ENCODE data around the gene CD70. TPM values are rescaled to one million over a fixed set of nuclear protein-coding genes. Genes with fewer than 3 reads are reported as not detected.

The CD70 gene
- total RNA-seq, 6 experiments from 2014 or later: not detected

DNA sequence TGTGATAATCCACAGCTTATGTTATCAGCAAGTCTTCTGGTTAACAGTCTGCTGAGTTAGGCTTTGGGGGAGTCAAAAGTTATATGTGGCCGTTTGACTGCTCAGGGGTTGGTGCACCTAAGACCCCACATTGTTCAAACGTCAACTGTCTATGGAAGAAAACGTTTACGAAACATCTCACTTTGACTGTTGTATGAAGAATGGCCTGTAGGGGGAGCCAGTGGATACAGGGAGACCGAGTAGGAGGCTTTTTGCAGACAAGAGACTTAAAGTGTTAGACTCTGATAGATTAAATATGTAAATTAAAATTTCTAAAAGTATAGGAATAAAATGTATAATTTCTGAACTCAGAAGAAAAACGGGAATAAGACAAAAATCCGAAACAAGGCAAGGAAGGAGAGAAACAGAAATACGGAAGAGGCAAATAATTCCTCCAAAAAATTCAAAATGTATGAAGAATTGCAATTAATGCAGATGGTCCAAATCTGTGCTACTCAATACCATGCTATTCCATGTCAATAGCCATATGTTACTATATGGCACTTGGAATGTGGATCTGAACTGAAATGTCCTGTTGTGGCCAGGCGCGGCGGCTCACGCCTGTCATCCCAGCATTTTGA is 41.2 kb upstream of the CD70 start:
- no peak overlapping the region for H3K4me3 ChIP-seq
- intact Hi-C loops (cut with DNase I): loop anchor here (10.0 kb wide), 1 partner anchor 233 kb away; no protein-coding TSS in a partner anchor
- no peaks in the 10 kb centered on the region for H3K27me3 ChIP-seq
- no peak for TF ChIP-seq POLR2A (IDR thresholded peaks at IDR 0.05)
- TF ChIP-seq, protein P1, sequence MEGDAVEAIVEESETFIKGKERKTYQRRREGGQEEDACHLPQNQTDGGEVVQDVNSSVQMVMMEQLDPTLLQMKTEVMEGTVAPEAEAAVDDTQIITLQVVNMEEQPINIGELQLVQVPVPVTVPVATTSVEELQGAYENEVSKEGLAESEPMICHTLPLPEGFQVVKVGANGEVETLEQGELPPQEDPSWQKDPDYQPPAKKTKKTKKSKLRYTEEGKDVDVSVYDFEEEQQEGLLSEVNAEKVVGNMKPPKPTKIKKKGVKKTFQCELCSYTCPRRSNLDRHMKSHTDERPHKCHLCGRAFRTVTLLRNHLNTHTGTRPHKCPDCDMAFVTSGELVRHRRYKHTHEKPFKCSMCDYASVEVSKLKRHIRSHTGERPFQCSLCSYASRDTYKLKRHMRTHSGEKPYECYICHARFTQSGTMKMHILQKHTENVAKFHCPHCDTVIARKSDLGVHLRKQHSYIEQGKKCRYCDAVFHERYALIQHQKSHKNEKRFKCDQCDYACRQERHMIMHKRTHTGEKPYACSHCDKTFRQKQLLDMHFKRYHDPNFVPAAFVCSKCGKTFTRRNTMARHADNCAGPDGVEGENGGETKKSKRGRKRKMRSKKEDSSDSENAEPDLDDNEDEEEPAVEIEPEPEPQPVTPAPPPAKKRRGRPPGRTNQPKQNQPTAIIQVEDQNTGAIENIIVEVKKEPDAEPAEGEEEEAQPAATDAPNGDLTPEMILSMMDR (IDR thresholded peaks at IDR 0.05): peak; percentile 80 to 87 (median 86)
- 30% methylated on average over 11 of the region's 12 CpGs for WGBS (ENCODE audit: insufficient coverage, low coverage, low lambda C conversion rate, missing lambda C conversion rate)
- ATAC-seq: peak; percentile 79 to 91 (median 85)
- peak in 1 of 3 donors; percentile 72 for DNase-seq
- no peaks in the 10 kb centered on the region for H3K36me3 ChIP-seq
- no peaks in the 10 kb centered on the region for H3K4me1 ChIP-seq
- no peak overlapping the region for H3K27ac ChIP-seq
- no peaks in the 10 kb centered on the region for H3K9me3 ChIP-seq

DNA sequence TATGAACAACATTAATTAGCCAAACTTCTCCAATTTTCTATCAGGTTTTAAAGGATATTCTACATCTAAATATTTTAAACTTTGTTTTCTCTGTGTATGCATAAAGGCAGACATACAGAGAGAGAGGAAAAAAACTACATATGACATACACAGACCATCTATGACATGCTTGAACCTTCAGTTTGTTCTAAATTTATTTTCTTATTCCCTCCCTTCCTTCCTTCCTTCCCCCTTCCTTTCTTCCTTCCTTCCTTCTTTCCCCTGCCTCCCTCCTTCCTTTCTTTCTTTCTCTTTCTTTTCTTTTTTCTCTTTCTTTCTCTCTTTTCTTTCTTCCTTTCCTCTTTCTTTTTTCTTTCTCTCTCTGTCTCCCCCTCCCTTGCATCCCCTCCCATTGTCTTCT is 35.8 kb upstream of the CD70 start:
- Histone ChIP-seq H3K9me3 (no peaks in the 10 kb centered on the region), H3K27ac (no peak overlapping the region), H3K4me3 (no peak overlapping the region), H3K27me3 (no peaks in the 10 kb centered on the region), H3K36me3 (no peaks in the 10 kb centered on the region), H3K4me1 (no peaks in the 10 kb centered on the region)
- intact Hi-C loops (cut with DNase I): no loop called here
- DNase-seq: no peak
- TF ChIP-seq POLR2A (IDR thresholded peaks at IDR 0.05): no peak
- no peak for ATAC-seq

DNA sequence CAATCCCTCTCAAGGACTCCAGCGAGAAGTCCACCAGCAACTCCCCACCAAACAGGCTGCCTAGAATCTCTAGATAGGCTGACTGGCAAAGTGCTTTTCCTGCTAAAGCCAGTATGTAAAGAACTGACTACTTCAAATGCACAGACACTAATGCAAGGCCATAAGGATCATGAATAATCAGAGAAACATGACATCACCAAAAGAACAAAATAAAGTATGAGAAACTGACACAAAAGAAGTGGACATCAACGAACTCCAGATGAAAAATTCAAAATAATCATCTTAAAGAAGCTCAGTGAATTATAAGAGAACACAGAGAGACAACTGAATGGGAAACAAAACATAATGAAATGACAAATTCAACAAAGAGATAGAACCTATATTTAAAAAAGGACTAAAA is 26.4 kb upstream of the CD70 start:
- Histone ChIP-seq H3K36me3 (no peaks in the 10 kb centered on the region), H3K4me3 (no peak overlapping the region), H3K9me3 (no peaks in the 10 kb centered on the region), H3K4me1 (no peaks in the 10 kb centered on the region), H3K27me3 (no peaks in the 10 kb centered on the region), H3K27ac (no peak overlapping the region)
- 65% methylated on average over 2 of the region's 2 CpGs for WGBS (ENCODE audit: insufficient coverage, low coverage, low lambda C conversion rate, missing lambda C conversion rate)
- ATAC-seq (no peak), DNase-seq (no peak)
- intact Hi-C loops (cut with DNase I): loop anchor here in 1 of 2 donors (10.0 kb wide), 1 partner anchor 83 kb away; the partner anchor contains the start of gene TNFSF9
- TF ChIP-seq, protein P1 (IDR thresholded peaks at IDR 0.05): no peak
- no peak for TF ChIP-seq POLR2A (IDR thresholded peaks at IDR 0.05)

DNA sequence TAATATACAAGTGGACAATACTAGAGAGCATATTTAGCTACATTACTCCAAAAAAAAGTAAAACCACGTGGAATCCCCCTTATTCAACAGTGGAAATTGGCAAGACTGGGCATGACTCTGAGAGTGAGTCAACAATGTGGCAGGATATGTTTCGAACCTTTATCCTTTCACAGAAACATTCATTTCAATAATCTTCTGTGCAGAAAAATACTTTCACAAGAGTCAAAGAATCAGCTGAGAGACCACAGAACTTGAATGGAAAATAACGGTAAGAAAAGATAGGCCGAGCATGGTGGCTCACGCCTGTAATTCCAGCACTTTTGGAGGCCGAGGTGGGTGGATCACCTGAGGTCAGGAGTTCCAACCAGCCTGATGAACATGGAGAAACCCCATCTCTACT is 25.1 kb upstream of the CD70 start:
- TF ChIP-seq, protein P1 (IDR thresholded peaks at IDR 0.05): no peak
- no peak for TF ChIP-seq POLR2A (IDR thresholded peaks at IDR 0.05)
- Histone ChIP-seq H3K9me3 (no peaks in the 10 kb centered on the region), H3K4me1 (no peaks in the 10 kb centered on the region), H3K27ac (no peak overlapping the region), H3K36me3 (no peaks in the 10 kb centered on the region), H3K27me3 (no peaks in the 10 kb centered on the region), H3K4me3 (no peak overlapping the region)
- intact Hi-C loops (cut with DNase I): loop anchor here in 1 of 2 donors (10.0 kb wide), 1 partner anchor 81 kb away; the partner anchor contains the start of gene TNFSF9
- 68% methylated on average over 6 of the region's 6 CpGs for WGBS (ENCODE audit: insufficient coverage, low coverage, low lambda C conversion rate, missing lambda C conversion rate)
- DNase-seq (no peak), ATAC-seq (no peak)

DNA sequence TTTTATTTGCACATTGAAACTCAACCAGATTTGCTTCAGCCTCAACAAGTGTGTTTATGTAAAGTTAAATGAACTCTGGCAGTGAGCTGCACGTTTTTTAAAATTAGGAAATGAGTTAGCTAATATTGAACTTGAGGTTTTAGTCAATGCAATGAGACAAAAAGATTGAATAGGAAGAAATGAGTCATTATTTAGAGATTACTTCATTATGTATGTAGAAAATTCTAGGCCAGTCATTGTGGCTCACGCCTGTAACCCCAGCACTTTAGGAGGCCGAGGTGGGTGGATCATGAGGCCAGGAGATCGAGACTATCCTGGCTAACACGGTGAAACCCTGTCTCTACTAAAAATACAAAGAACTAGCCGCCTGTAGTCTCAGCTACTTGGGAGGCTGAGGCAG is 22.8 kb upstream of the CD70 start:
- Histone ChIP-seq H3K9me3 (no peaks in the 10 kb centered on the region), H3K27me3 (no peaks in the 10 kb centered on the region), H3K27ac (no peak overlapping the region), H3K4me3 (no peak overlapping the region), H3K4me1 (no peaks in the 10 kb centered on the region), H3K36me3 (no peaks in the 10 kb centered on the region)
- TF ChIP-seq, protein P1 (IDR thresholded peaks at IDR 0.05): no peak
- no peak for TF ChIP-seq POLR2A (IDR thresholded peaks at IDR 0.05)
- WGBS (ENCODE audit: insufficient coverage, low coverage, low lambda C conversion rate, missing lambda C conversion rate): 39% methylated on average over 6 of the region's 6 CpGs
- ATAC-seq: no peak
- intact Hi-C loops (cut with DNase I): loop anchor here in 1 of 2 donors (10.0 kb wide), 1 partner anchor 79 kb away; the partner anchor contains the start of gene TNFSF9
- DNase-seq: no peak
